AG04449 (cell line): ENCODE data around the gene CIPC.

ENCODE experiments used
- CTCF ChIA-PET: fragments of 350-600 bp; formaldehyde crosslinking; extraction: SDS; loops from one replicate; lab custom pipeline; 2021; ENCODE audit warnings: antibody characterized with exemption; lab: Yijun Ruan, JAX
- POLR2A ChIA-PET: fragments of 400-600, 350-600 bp; formaldehyde crosslinking; extraction: SDS; loops from one replicate; lab custom pipeline; 2020; ENCODE audit warnings: antibody characterized with exemption, inconsistent platforms; lab: Yijun Ruan, JAX
- DNase-seq: peaks from one replicate; pipeline ENCODE4 v3.0.0-alpha.2; 2010; ENCODE audit warnings: low read depth, low spot score
- H3K4me3 ChIP-seq: 2 replicates; pipeline ENCODE4 v1.5.1; 2011; ENCODE audit warnings: low read depth, mild to moderate bottlenecking, control low read depth, low read length
- CTCF ChIP-seq: IDR thresholded peaks from one replicate; pipeline ENCODE4 v1.5.1; 2011; ENCODE audit warnings: mild to moderate bottlenecking, moderate library complexity, low read length, control low read depth, inconsistent platforms; ENCODE audit not compliant: insufficient read depth; ENCODE audit errors: missing control alignments

The CIPC gene

GRCh38 chr14:77076113-77076631 is 21.9 kb upstream of the CIPC start:
- POLR2A ChIA-PET: interaction anchor here (1.1 kb wide), 1 partner anchor 42 kb away, joined by 3 read pairs; no protein-coding TSS in a partner anchor
- CTCF ChIA-PET: interaction anchor here (0.8 to 30.5 kb wide), 10 partner anchors 1 to 205 kb away, joined by 3 to 1142 read pairs (median 4); partner anchors contain the start of gene CIPC
- TF ChIP-seq CTCF: no peak
- no peak overlapping the region for H3K4me3 ChIP-seq
- DNase-seq: no peak

GRCh38 chr14:77077040-77077439 is 21.0 kb upstream of the CIPC start:
- ChIA-PET POLR2A (no interaction called here), CTCF (interaction anchor here (0.8 to 30.5 kb wide), 10 partner anchors 2 to 206 kb away, joined by 3 to 1142 read pairs (median 4); partner anchors contain the start of gene CIPC)
- H3K4me3 ChIP-seq: no peak overlapping the region
- no peak for TF ChIP-seq CTCF
- no peak for DNase-seq

GRCh38 chr14:77082356-77082755 is 15.7 kb upstream of the CIPC start:
- TF ChIP-seq CTCF: no peak
- POLR2A ChIA-PET: no interaction called here
- no peak overlapping the region for H3K4me3 ChIP-seq
- CTCF ChIA-PET: interaction anchor here (16.4 to 30.5 kb wide), 4 partner anchors 7 to 211 kb away, joined by 464 to 1142 read pairs (median 764); partner anchors contain the start of gene CIPC
- no peak for DNase-seq

- CTCF ChIA-PET: interaction anchor here (16.4 to 30.5 kb wide), 4 partner anchors 7 to 212 kb away, joined by 464 to 1142 read pairs (median 764); partner anchors contain the start of gene CIPC
- H3K4me3 ChIP-seq: no peak overlapping the region
- DNase-seq: no peak
- POLR2A ChIA-PET: no interaction called here
- no peak for TF ChIP-seq CTCF
Observed at GRCh38 chr14:77083082-77083481, 15.0 kb upstream of the CIPC start.

GRCh38 chr14:77084985-77085384 is 13.1 kb upstream of the CIPC start:
- CTCF ChIA-PET: interaction anchor here (1.3 to 30.5 kb wide), 6 partner anchors 9 to 214 kb away, joined by 3 to 1142 read pairs (median 252); no protein-coding TSS in a partner anchor
- TF ChIP-seq CTCF: no peak

GRCh38 chr14:77085538-77085937 is 12.5 kb upstream of the CIPC start:
- no peak for TF ChIP-seq CTCF
- CTCF ChIA-PET: interaction anchor here (1.0 to 30.5 kb wide), 8 partner anchors 8 to 214 kb away, joined by 3 to 1142 read pairs (median 26); no protein-coding TSS in a partner anchor
- no peak overlapping the region for H3K4me3 ChIP-seq
- POLR2A ChIA-PET: no interaction called here
- no peak for DNase-seq

More at GRCh38 chr14:77084985-77085384, 13.1 kb upstream of the CIPC start:
- POLR2A ChIA-PET: no interaction called here
- no peak overlapping the region for H3K4me3 ChIP-seq
- DNase-seq: no peak
